A549 treated with GW870086 at 1 μM for 4 hours (cell line): ENCODE measurements around the gene CMTM6. TPM values are rescaled to one million over a fixed set of nuclear protein-coding genes. Genes with fewer than 3 reads are reported as not detected.

ENCODE experiments used
- total RNA-seq: library from RNA; stranded (reverse); fragments of 200-300 nt; extraction: Qiagen RNA extraction; gene quantifications from 5 replicates; pipeline ENCODE4 v1.2.3, GENCODE V29; 2022; ENCODE audit warnings: low read depth

The CMTM6 gene, protein sequence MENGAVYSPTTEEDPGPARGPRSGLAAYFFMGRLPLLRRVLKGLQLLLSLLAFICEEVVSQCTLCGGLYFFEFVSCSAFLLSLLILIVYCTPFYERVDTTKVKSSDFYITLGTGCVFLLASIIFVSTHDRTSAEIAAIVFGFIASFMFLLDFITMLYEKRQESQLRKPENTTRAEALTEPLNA
- 32.3 to 46.9 TPM (median 41.7 TPM) in 5 replicates for total RNA-seq

DNA sequence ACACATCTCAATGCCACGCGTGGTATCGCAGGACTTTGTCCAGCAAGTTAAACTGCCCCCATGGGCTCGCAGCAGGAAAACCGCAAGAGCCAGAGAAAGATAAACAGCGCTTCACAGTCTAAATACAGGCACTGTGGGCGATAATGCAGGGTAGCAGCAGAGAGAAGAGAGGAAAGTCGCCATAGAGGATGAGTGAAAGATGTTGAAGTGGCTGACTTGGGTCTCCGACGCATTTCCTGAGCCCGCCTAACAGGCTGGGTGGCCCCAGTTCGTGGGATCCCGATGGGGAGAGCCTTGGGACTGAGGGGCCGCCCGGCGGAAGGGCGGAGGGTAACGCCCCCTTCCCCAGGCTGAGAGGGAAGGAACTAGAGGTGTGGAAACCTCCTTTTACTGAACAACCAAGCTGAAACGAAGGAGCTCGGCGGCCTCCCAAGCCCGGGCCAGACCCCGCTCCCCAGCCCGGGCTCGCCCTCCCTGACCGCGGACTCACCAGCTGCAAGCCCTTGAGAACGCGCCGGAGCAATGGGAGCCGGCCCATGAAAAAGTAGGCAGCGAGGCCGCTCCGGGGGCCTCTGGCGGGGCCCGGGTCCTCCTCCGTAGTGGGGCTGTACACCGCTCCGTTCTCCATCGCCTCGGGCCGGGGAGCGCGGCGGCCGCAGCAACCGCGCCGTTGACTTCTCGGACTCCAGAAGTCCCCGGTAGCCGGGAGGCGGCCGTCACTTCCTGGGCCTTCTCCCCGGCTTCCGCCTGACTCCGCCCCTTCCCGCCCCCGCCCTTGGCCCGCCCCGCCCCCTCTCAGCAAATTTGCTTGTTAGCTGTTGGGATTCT, at the start of gene CMTM6:
Gene CMTM6 (minus strand): TSS at position 735 of the 828 bp plus-strand sequence. CDS start 107 bp downstream, at position 628.

Other genes starting within 250 kb of the CMTM6 start
- 27.1 to 39.7 TPM (median 37.8 TPM) in 5 replicates for gene CMTM7, start 111.0 kb downstream of the CMTM6 start, total RNA-seq
- gene DYNC1LI1, start 68.0 kb upstream of the CMTM6 start, total RNA-seq, result 39.6 to 48.5 TPM (median 42.3 TPM) in 5 replicates
- gene CNOT10, start 182.3 kb upstream of the CMTM6 start, total RNA-seq, result 26.7 to 29.8 TPM (median 28.5 TPM) in 5 replicates